Esophagus muscularis mucosa (tissue), 4 donors: ENCODE measurements around the gene ARID1B. TPM values are rescaled to one million over a fixed set of nuclear protein-coding genes. Genes with fewer than 3 reads are reported as not detected.

ENCODE experiments used
- DNase-seq: peaks from one replicate; pipeline ENCODE4 v3.0.0-alpha.2; 2017; ENCODE audit errors: extremely low spot score
- H3K27ac ChIP-seq, 4 donors: fragments of 200-600 bp; sonication (generic); replicated peaks in 1 of 4; 1 replicate in 3 of 4; 2 replicates in 1 of 4; pipeline ENCODE4 v1.5.1; 2016 to 2019; ENCODE audit warnings: mild to moderate bottlenecking in 1 of 4
- H3K27me3 ChIP-seq, 4 donors: fragments of 200-600 bp; sonication (generic); one replicate each; pipeline versions ENCODE4 v1.5.1 to v1.6.0; 2016 to 2019
- H3K36me3 ChIP-seq, 4 donors: fragments of 200-600 bp; sonication (generic); one replicate each; pipeline ENCODE4 v1.5.1; 2016 to 2019
- H3K4me1 ChIP-seq, 4 donors: fragments of 200-600 bp; sonication (generic); one replicate each; pipeline ENCODE4 v1.5.1; 2016 to 2019
- H3K4me3 ChIP-seq, 4 donors: fragments of 200-600 bp; sonication (generic); 1 replicate in 2 of 4; 2 replicates in 2 of 4; pipeline ENCODE4 v1.5.1; 2016 to 2019; ENCODE audit warnings: mild to moderate bottlenecking in 4 of 4, moderate library complexity in 1 of 4
- H3K9me3 ChIP-seq, 4 donors: fragments of 200-600 bp; sonication (generic); 1 replicate in 3 of 4; 2 replicates in 1 of 4; pipeline ENCODE4 v1.5.1; 2016 to 2019
- EP300 ChIP-seq: sonication (generic); formaldehyde crosslinking; IDR thresholded peaks from one replicate; pipeline ENCODE4 v1.6.1; 2017; ENCODE audit warnings: antibody characterized with exemption
- POLR2A ChIP-seq: fragments of 450-650 bp; IDR thresholded peaks from one replicate; pipeline ENCODE4 v1.6.1; 2017; ENCODE audit warnings: antibody characterized with exemption, moderate library complexity, mild to moderate bottlenecking, low read depth
- POLR2AphosphoS5 ChIP-seq, 2 donors: sonication (generic); formaldehyde crosslinking; IDR thresholded peaks; one replicate each; pipeline ENCODE4 v1.6.1; 2017; ENCODE audit warnings: antibody characterized with exemption in 2 of 2
- WGBS: methylation state at CpG from one replicate; pipeline ENCODE4 v1.1.5; 2018; 5-methylcytosine and 5-hydroxymethylcytosine counted together
- intact Hi-C: fragments of 100-400 bp; cut with DNase I; formaldehyde crosslinking; loops from one replicate; pipeline ENCODE4 v1.15.1; 2023
- total RNA-seq, 4 donors: library from RNA; depleted of rRNA; stranded (reverse); fragments of >200 nt; gene quantifications; one replicate each; pipeline versions ENCODE4 v1.1.0 to v1.2.1, GENCODE V29; 2016
- TF ChIP-seq, protein P1 (sequence below), 3 experiments: fragments of 200-600 bp in 2 of 3; fragments of 450-650 bp in 1 of 3; sonication (generic) in 2 of 3; IDR thresholded peaks; one replicate each; pipeline ENCODE4 v1.5.1; 2017 to 2019; ENCODE audit warnings: antibody characterized with exemption in 3 of 3, mild to moderate bottlenecking in 2 of 3, moderate library complexity in 1 of 3

ARID1B gene
- total RNA-seq, 4 donors from 2014 or later, result 55.0 to 87.2 (median 72.7) TPM

DNA sequence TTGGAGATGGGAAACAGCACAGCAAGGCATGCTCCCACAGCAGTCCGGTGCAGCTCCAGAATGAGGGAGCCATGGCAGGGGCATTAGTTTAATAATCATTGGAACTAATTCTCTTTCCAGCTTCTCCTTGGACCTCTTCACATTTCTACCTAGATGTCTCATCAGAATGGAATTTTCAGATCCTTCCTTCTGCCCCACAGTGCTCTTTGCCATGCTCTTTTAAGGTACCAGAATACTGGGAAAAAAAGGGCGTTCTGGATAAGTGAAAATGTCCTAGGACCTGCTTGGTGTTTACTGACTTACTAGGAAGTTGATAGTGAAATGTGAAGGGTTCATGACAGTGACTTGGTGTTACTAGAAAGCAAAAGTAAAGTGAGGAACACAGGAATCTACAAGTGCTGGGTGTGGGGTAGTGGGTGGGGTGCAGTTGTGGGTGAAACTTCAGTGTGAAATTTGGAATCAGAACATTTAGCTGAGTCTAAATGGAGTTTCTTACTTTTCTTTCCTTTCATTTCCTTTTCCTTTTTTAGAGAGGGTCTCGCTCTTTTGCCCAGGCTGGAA is 207.1 kb downstream of the ARID1B start:
- TF ChIP-seq POLR2AphosphoS5 (IDR thresholded peaks at IDR 0.05) (no peak), POLR2A (no peak), EP300 (no peak)
- TF ChIP-seq, protein P1, sequence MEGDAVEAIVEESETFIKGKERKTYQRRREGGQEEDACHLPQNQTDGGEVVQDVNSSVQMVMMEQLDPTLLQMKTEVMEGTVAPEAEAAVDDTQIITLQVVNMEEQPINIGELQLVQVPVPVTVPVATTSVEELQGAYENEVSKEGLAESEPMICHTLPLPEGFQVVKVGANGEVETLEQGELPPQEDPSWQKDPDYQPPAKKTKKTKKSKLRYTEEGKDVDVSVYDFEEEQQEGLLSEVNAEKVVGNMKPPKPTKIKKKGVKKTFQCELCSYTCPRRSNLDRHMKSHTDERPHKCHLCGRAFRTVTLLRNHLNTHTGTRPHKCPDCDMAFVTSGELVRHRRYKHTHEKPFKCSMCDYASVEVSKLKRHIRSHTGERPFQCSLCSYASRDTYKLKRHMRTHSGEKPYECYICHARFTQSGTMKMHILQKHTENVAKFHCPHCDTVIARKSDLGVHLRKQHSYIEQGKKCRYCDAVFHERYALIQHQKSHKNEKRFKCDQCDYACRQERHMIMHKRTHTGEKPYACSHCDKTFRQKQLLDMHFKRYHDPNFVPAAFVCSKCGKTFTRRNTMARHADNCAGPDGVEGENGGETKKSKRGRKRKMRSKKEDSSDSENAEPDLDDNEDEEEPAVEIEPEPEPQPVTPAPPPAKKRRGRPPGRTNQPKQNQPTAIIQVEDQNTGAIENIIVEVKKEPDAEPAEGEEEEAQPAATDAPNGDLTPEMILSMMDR (IDR thresholded peaks at IDR 0.05), result no peak
- Histone ChIP-seq H3K4me1 (peaks cover 29 to 69% (median 39%) of the 10 kb centered on the region in 4 donors), H3K9me3 (no peaks in the 10 kb centered on the region), H3K4me3 (no peak overlapping the region), H3K27me3 (no peaks in the 10 kb centered on the region), H3K36me3 (no peaks in the 10 kb centered on the region), H3K27ac (no peak overlapping the region)
- no peak for DNase-seq
- intact Hi-C loops, result no loop called here
- 92% methylated on average over 3 of the region's 3 CpGs for WGBS

DNA sequence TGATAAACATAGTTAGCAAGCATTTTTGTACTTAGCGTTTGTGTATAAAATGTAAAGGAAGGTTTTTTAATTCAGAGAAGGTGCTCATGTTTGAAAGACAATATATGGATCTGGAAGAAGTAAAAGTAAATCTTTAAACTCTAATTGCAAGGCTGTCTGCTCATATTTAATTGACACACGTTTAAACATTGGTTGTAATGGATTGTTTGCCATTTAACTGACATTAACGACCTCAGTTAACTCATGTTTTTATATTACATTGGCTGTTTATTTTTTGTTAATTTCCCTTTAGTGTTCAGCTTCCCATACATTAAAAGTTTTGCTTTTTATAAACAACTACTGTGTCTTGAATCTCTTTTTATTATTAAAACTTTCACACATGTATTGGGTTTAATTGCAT is 208.1 kb downstream of the ARID1B start:
- no peak for TF ChIP-seq EP300
- no peak for TF ChIP-seq POLR2AphosphoS5 (IDR thresholded peaks at IDR 0.05)
- TF ChIP-seq, protein P1 (IDR thresholded peaks at IDR 0.05), result no peak
- TF ChIP-seq POLR2A, result no peak
- intact Hi-C loops, result no loop called here
- no peaks in the 10 kb centered on the region for H3K36me3 ChIP-seq
- H3K9me3 ChIP-seq, result no peaks in the 10 kb centered on the region
- no peak overlapping the region for H3K27ac ChIP-seq
- H3K4me3 ChIP-seq, result no peak overlapping the region
- WGBS, result 87% methylated on average over 3 of the region's 3 CpGs
- no peaks in the 10 kb centered on the region for H3K27me3 ChIP-seq
- H3K4me1 ChIP-seq, result peaks cover 26 to 62% (median 36%) of the 10 kb centered on the region in 4 donors
- DNase-seq, result no peak

DNA sequence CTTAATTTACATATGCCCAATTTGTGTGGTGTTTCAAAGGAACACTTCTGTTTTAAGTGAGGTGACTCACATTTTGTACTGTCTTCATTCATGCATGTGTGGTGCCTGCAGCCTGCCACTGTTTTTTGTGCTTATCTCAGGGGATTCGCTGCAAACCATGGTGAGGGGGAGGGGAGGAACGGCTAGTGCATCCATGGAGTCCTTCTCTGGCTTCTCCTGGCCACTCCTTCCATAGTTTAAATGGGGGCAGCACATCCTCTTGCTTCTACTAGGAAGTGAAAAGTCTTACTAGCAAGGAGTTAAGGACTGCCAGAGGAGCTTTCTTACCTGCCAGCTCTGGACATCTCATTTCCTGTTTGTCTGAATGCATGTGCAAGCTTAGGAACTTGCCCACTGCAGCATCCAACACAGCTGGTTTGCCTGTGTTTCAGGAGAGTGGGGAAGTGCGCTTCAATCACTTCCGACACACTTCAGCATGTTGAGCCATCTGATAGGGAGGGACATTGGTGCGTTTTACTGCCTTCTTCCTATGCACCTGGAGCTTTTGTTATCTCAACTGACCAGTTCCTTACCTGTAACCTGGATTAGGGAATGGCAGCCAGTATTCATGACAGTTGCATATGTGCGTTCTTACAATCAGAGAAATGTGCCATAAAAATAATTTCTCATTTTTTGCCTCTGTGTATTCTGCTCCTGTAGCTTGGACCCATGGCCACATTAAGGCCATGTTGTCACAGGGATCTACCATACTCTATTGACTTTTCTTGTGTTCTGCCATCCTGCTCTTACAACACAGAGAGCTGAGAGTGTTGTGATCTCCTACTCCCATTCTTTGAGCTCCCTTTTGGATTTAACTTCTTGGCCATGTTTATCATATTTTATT is 211.3 kb downstream of the ARID1B start:
- no peak for DNase-seq
- WGBS, result 75% methylated on average over 6 of the region's 6 CpGs
- intact Hi-C loops, result no loop called here
- H3K27me3 ChIP-seq, result no peaks in the 10 kb centered on the region
- no peaks in the 10 kb centered on the region for H3K9me3 ChIP-seq
- H3K27ac ChIP-seq, result no peak overlapping the region
- peaks cover 20 to 54% (median 34%) of the 10 kb centered on the region in 4 donors for H3K4me1 ChIP-seq
- TF ChIP-seq, protein P1 (IDR thresholded peaks at IDR 0.05), result no peak
- H3K4me3 ChIP-seq, result no peak overlapping the region
- no peaks in the 10 kb centered on the region for H3K36me3 ChIP-seq

DNA sequence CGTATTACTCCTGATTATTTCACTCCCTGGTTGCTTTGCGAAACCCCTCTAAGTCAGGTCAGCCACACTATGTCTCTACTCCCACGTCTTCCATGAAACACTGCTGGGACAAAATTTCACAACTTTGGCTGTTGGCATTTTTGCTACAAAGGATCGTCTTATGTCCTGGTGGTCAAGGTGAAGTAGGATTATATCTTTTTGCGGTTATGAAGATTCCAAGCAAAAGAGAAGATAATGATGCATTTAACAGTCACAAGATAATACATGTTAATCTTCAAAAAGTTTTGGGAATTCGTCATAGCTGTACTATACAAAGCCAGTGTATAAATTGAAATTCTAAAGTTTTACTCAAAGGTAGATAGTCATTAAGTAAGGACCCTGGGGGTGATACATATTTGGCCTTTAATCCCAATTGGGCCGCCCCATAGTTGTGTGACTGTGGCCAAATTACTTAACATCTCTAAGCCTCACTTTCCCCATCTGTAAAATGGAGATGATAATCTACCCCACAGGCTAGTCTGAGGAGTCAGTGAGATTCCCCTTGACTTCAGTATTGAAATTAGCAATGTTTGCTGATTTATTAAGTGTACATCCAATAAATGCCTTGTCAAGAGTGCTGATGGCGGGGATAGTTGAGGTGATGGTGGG is 212.1 kb downstream of the ARID1B start:
- Histone ChIP-seq H3K36me3 (no peaks in the 10 kb centered on the region), H3K4me3 (no peak overlapping the region), H3K9me3 (no peaks in the 10 kb centered on the region), H3K27me3 (no peaks in the 10 kb centered on the region), H3K27ac (no peak overlapping the region), H3K4me1 (peaks cover 20 to 52% (median 33%) of the 10 kb centered on the region in 4 donors)
- TF ChIP-seq, protein P1 (IDR thresholded peaks at IDR 0.05), result no peak
- no peak for TF ChIP-seq POLR2AphosphoS5 (IDR thresholded peaks at IDR 0.05)
- no peak for TF ChIP-seq EP300
- TF ChIP-seq POLR2A, result no peak
- 78% methylated on average over 8 of the region's 8 CpGs for WGBS
- DNase-seq, result no peak
- intact Hi-C loops, result no loop called here
